HepG2 (cell line): Measurements from ENCODE around the gene ZNF584. TPM values are rescaled to one million over a fixed set of nuclear protein-coding genes. Genes with fewer than 3 reads are reported as not detected.

ENCODE experiments used
- AGO2 ChIP-seq: fragments of 200-400 bp; formaldehyde crosslinking; optimal IDR thresholded peaks from 2 replicates; pipeline ENCODE3; 2017; ENCODE audit warnings: mild to moderate bottlenecking, low read depth, low read length, moderate library complexity
- AHR ChIP-seq: IDR thresholded peaks from 2 replicates; pipeline ENCODE4 v1.6.1; 2018; ENCODE audit warnings: missing genetic modification reagents, missing compliant biosample characterization
- ATF1 ChIP-seq: IDR thresholded peaks from 2 replicates; pipeline ENCODE4 v1.6.1; 2016; ENCODE audit warnings: mild to moderate bottlenecking, control low read depth
- ATF7-NPFF ChIP-seq: sonication (generic); formaldehyde crosslinking; IDR thresholded peaks from 2 replicates; pipeline ENCODE4 v1.8.1; 2023; ENCODE audit warnings: mild to moderate bottlenecking, low read depth, missing genetic modification reagents, moderate library complexity
- HDAC1 ChIP-seq: sonication (generic); formaldehyde crosslinking; IDR thresholded peaks from 2 replicates; pipeline ENCODE4 v1.5.1; 2020; ENCODE audit warnings: mild to moderate bottlenecking, missing genetic modification reagents
- JDP2 ChIP-seq: sonication (generic); formaldehyde crosslinking; IDR thresholded peaks from 2 replicates; pipeline ENCODE4 v1.8.1; 2022; ENCODE audit warnings: missing genetic modification reagents, borderline replicate concordance
- KLF12 ChIP-seq: sonication (generic); formaldehyde crosslinking; IDR thresholded peaks from 2 replicates; pipeline ENCODE4 v1.4.0; 2020; ENCODE audit warnings: missing genetic modification reagents, borderline replicate concordance
- NFE2 ChIP-seq: sonication (generic); formaldehyde crosslinking; IDR thresholded peaks from 2 replicates; pipeline ENCODE4 v1.4.0; 2020; ENCODE audit warnings: missing genetic modification reagents
- ZNF143 ChIP-seq: sonication (generic); formaldehyde crosslinking; IDR thresholded peaks from 2 replicates; pipeline ENCODE4 v1.4.0; 2020; ENCODE audit warnings: missing genetic modification reagents
- ZNF17 ChIP-seq: sonication (generic); formaldehyde crosslinking; IDR thresholded peaks from 2 replicates; pipeline ENCODE4 v1.5.0; 2020; ENCODE audit warnings: mild to moderate bottlenecking, missing genetic modification reagents
- ZNF275 ChIP-seq: sonication (generic); formaldehyde crosslinking; IDR thresholded peaks from 2 replicates; pipeline ENCODE4 v1.8.0; 2022; ENCODE audit warnings: missing genetic modification reagents, mild to moderate bottlenecking, inconsistent platforms, borderline replicate concordance
- ZNF782 ChIP-seq: sonication (generic); formaldehyde crosslinking; IDR thresholded peaks from 2 replicates; pipeline ENCODE4 v1.4.0; 2020; ENCODE audit warnings: missing genetic modification reagents, mild to moderate bottlenecking, borderline replicate concordance
- ZSCAN29 ChIP-seq: sonication (generic); formaldehyde crosslinking; conservative IDR thresholded peaks from 2 replicates; pipeline ENCODE4 v1.4.0; 2020; ENCODE audit warnings: mild to moderate bottlenecking, missing genetic modification reagents
- polyA plus RNA-seq, 8 experiments: library from polyadenylated mRNA; depleted of rRNA in 3 of 8; stranded (reverse) in 7 of 8; unstranded in 1 of 8; fragments of >200 nt; fragmentation: Illumina TruSeq in 4 of 8; extraction: Trizol in 4 of 8; gene quantifications; 2 replicates each; pipeline versions ENCODE4 v1.2.1 to v1.2.3, GENCODE V29; 2011 to 2016; ENCODE audit warnings: low read depth in 4 of 8, missing spikeins in 1 of 8, mixed read lengths in 1 of 8; ENCODE audit not compliant: insufficient read depth in 1 of 8
- total RNA-seq, 5 experiments: library from RNA; depleted of rRNA; stranded (reverse); fragments of >200 nt; fragmentation: Illumina TruSeq; extraction: Trizol; gene quantifications; 2 replicates each; pipeline ENCODE4 v1.2.3, GENCODE V29; 2016; ENCODE audit warnings: low read depth in 1 of 5
- TF ChIP-seq, protein P1 (sequence below): sonication (generic); formaldehyde crosslinking; IDR thresholded peaks from 2 replicates; pipeline ENCODE4 v1.8.0; 2022; ENCODE audit warnings: mild to moderate bottlenecking, missing genetic modification reagents, borderline replicate concordance
- TF ChIP-seq, protein P2 (sequence below): sonication (generic); formaldehyde crosslinking; IDR thresholded peaks from 2 replicates; pipeline ENCODE4 v1.8.1; 2023; ENCODE audit warnings: mild to moderate bottlenecking, missing genetic modification reagents, borderline replicate concordance
- TF ChIP-seq, protein P3 (sequence below): sonication (generic); formaldehyde crosslinking; IDR thresholded peaks from 2 replicates; pipeline ENCODE4 v1.5.1; 2020; ENCODE audit warnings: mild to moderate bottlenecking, moderate library complexity, missing genetic modification reagents
- TF ChIP-seq, protein P4 (sequence below): sonication (generic); formaldehyde crosslinking; IDR thresholded peaks from 2 replicates; pipeline ENCODE4 v1.4.0; 2020; ENCODE audit warnings: missing genetic modification reagents
- TF ChIP-seq, protein P5 (sequence below): IDR thresholded peaks from 2 replicates; pipeline ENCODE4 v1.6.1; 2016; ENCODE audit warnings: missing biosample characterization, missing genetic modification reagents, low read depth

Gene ZNF584
- total and polyA plus RNA-seq, 2 of the 13 experiments (the other 11 are each of a cell fraction or from before 2014, with no cell fraction given) = 2.4 to 7.0 TPM

DNA sequence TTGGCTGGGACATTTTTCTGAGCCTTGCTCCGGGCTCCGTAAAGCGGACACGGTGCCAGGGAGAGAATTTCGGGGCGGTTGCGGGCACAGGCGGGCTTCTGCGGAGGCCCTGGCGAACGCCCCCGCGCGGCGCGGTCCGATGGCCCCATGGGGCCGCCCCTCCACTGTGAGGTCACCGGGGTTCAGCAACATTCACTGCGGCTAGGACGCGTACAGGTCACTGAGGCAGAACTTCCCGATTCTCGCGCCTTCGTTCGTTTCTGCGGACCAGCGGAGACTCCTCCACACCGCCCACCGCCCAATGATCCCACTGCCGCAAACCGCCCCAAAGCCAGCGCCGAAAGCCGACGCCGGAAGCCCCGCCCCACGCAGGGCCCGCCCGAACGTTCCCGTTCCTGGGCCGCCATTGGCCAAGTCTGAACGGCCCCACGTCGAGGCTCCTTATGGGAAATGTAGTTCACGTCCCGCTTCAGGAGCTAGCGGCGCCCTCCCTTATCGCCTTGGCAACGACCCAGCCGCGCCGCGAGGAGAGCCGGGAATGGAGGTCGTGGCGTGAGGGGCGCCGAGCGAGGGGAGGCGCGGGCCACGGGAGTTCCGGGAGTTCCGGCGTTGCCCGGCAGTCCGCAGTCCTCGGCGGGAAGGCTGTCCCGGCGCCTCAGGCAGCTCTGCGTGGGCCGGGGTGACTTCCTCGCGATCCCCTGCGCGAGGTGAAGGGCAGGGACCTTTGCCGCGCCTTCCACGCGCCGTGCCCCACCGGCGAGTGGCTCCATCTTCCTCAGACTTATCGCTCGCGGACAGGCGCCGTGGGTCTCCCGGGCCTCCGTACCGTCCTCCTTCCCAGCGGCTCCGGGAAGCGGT lies at the start of gene ZNF584 (continued):
- TF ChIP-seq, protein P1, sequence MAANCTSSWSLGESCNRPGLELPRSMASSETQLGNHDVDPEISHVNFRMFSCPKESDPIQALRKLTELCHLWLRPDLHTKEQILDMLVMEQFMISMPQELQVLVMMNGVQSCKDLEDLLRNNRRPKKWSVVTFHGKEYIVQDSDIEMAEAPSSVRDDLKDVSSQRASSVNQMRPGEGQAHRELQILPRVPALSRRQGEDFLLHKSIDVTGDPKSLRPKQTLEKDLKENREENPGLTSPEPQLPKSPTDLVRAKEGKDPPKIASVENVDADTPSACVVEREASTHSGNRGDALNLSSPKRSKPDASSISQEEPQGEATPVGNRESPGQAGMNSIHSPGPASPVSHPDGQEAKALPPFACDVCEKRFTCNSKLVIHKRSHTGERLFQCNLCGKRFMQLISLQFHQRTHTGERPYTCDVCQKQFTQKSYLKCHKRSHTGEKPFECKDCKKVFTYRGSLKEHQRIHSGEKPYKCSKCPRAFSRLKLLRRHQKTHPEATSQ (CRISPR knock-in tag) = peak; percentile 64; the same call in 1 of the 2 replicates
- TF ChIP-seq NFE2 (CRISPR knock-in tag) = no peak
- TF ChIP-seq ZNF17 (CRISPR knock-in tag) = no peak
- TF ChIP-seq ATF7-NPFF = no peak
- peak; percentile 58; the same call in 1 of the 2 replicates for TF ChIP-seq ATF1 (CRISPR knock-in tag)
- TF ChIP-seq ZSCAN29 (CRISPR knock-in tag) = 0 out of 2 replicates have a peak, but pooled peaks have one; percentile 53
- TF ChIP-seq ZNF275 (CRISPR knock-in tag) = peak; percentile 18; the same call in 1 of the 2 replicates
- peak; percentile 93 for TF ChIP-seq HDAC1 (CRISPR knock-in tag)
- TF ChIP-seq ZNF143 (CRISPR knock-in tag) = peak; percentile 97
- TF ChIP-seq, protein P2, sequence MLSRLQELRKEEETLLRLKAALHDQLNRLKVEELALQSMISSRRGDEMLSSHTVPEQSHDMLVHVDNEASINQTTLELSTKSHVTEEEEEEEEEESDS (CRISPR knock-in tag) = no peak
- peak; percentile 75; the same call in 1 of the 2 replicates for TF ChIP-seq KLF12
- TF ChIP-seq, protein P3, sequence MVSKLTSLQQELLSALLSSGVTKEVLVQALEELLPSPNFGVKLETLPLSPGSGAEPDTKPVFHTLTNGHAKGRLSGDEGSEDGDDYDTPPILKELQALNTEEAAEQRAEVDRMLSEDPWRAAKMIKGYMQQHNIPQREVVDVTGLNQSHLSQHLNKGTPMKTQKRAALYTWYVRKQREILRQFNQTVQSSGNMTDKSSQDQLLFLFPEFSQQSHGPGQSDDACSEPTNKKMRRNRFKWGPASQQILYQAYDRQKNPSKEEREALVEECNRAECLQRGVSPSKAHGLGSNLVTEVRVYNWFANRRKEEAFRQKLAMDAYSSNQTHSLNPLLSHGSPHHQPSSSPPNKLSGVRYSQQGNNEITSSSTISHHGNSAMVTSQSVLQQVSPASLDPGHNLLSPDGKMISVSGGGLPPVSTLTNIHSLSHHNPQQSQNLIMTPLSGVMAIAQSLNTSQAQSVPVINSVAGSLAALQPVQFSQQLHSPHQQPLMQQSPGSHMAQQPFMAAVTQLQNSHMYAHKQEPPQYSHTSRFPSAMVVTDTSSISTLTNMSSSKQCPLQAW (CRISPR knock-in tag) = peak; percentile 72
- TF ChIP-seq AGO2 = peak; percentile 89
- TF ChIP-seq, protein P4, sequence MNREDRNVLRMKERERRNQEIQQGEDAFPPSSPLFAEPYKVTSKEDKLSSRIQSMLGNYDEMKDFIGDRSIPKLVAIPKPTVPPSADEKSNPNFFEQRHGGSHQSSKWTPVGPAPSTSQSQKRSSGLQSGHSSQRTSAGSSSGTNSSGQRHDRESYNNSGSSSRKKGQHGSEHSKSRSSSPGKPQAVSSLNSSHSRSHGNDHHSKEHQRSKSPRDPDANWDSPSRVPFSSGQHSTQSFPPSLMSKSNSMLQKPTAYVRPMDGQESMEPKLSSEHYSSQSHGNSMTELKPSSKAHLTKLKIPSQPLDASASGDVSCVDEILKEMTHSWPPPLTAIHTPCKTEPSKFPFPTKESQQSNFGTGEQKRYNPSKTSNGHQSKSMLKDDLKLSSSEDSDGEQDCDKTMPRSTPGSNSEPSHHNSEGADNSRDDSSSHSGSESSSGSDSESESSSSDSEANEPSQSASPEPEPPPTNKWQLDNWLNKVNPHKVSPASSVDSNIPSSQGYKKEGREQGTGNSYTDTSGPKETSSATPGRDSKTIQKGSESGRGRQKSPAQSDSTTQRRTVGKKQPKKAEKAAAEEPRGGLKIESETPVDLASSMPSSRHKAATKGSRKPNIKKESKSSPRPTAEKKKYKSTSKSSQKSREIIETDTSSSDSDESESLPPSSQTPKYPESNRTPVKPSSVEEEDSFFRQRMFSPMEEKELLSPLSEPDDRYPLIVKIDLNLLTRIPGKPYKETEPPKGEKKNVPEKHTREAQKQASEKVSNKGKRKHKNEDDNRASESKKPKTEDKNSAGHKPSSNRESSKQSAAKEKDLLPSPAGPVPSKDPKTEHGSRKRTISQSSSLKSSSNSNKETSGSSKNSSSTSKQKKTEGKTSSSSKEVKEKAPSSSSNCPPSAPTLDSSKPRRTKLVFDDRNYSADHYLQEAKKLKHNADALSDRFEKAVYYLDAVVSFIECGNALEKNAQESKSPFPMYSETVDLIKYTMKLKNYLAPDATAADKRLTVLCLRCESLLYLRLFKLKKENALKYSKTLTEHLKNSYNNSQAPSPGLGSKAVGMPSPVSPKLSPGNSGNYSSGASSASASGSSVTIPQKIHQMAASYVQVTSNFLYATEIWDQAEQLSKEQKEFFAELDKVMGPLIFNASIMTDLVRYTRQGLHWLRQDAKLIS (CRISPR knock-in tag) = no peak
- peak; percentile 85; the same call in 1 of the 2 replicates for TF ChIP-seq ZNF782 (CRISPR knock-in tag)
- 0 out of 2 replicates have a peak, but pooled peaks have one; percentile 11 for TF ChIP-seq AHR (CRISPR knock-in tag)
- TF ChIP-seq JDP2 = no peak
- TF ChIP-seq, protein P5, sequence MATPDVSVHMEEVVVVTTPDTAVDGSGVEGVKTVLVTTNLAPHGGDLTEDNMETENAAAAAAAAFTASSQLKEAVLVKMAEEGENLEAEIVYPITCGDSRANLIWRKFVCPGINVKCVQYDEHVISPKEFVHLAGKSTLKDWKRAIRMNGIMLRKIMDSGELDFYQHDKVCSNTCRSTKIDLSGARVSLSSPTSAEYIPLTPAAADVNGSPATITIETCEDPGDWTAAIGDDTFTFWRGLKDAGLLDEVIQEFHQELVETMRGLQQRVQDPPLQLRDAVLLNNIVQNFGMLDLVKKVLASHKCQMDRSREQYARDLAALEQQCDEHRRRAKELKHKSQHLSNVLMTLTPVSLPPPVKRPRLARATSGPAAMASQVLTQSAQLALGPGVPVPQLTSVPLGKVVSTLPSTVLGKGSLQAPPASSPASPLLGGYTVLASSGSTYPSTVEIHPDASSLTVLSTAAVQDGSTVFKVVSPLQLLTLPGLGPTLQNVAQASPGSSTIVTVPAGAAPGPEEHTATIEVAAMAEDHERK (CRISPR knock-in tag) = peak; percentile 97
